Neural cell (in vitro differentiated cells): ENCODE data around the gene ACIN1. TPM values are rescaled to one million over a fixed set of nuclear protein-coding genes. Genes with fewer than 3 reads are reported as not detected.

Source experiments
- H2AFZ ChIP-seq: fragments of 200-600, 300-800 bp; sonication (generic), shearing (Covaris generic); 2 replicates; pipeline ENCODE4 v1.6.0; 2014; ENCODE audit warnings: low read depth, mild to moderate bottlenecking, antibody characterized with exemption, low read length, moderate library complexity
- H3F3A ChIP-seq: fragments of 200-600 bp; shearing (Covaris generic); 2 replicates; pipeline ENCODE4 v1.6.1; 2016; ENCODE audit warnings: mild to moderate bottlenecking, moderate library complexity, mixed read lengths, antibody characterized with exemption, low read length; ENCODE audit not compliant: insufficient read depth, poor library complexity, severe bottlenecking
- H3K27ac ChIP-seq: fragments of 200-600, 300-800 bp; sonication (generic), shearing (Covaris generic); 2 replicates; pipeline ENCODE4 v1.5.1; 2014; ENCODE audit warnings: mild to moderate bottlenecking, low read length, moderate library complexity
- H3K27me3 ChIP-seq: fragments of 300-800, 200-600 bp; sonication (generic), shearing (Covaris generic); 2 replicates; pipeline ENCODE4 v1.6.0; 2014; ENCODE audit warnings: mild to moderate bottlenecking, low read depth, low read length, moderate library complexity; ENCODE audit not compliant: insufficient read depth
- H3K36me3 ChIP-seq: fragments of 300-800, 200-600 bp; sonication (generic), shearing (Covaris generic); 2 replicates; pipeline ENCODE4 v1.5.1; 2014; ENCODE audit warnings: mild to moderate bottlenecking, antibody characterized with exemption, low read length, moderate library complexity; ENCODE audit not compliant: insufficient read depth
- H3K4me2 ChIP-seq: fragments of 300-800, 200-600 bp; sonication (generic), shearing (Covaris generic); 2 replicates; pipeline ENCODE4 v1.6.0; 2014; ENCODE audit warnings: mild to moderate bottlenecking, low read length
- H3K4me3 ChIP-seq: fragments of 300-800, 200-600 bp; sonication (generic), shearing (Covaris generic); 2 replicates; pipeline ENCODE4 v1.5.1; 2014; ENCODE audit warnings: mild to moderate bottlenecking, low read length, moderate library complexity
- H3K79me2 ChIP-seq: fragments of 200-600 bp; shearing (Covaris generic); replicated peaks from 2 replicates; pipeline ENCODE4 v1.6.0; 2014; ENCODE audit warnings: mild to moderate bottlenecking, low read length, moderate library complexity; ENCODE audit not compliant: insufficient read depth
- H3K9ac ChIP-seq: fragments of 300-800, 200-600 bp; sonication (generic), shearing (Covaris generic); 2 replicates; pipeline ENCODE4 v1.6.1; 2016; ENCODE audit warnings: mild to moderate bottlenecking, low read length, mixed read lengths
- H3K9me2 ChIP-seq: fragments of 200-600 bp; shearing (Covaris generic); 2 replicates; pipeline ENCODE4 v1.6.1; 2016; ENCODE audit warnings: mild to moderate bottlenecking, low read length, mixed read lengths; ENCODE audit not compliant: insufficient read depth
- H3K9me3 ChIP-seq: fragments of 200-600, 300-800 bp; sonication (generic), shearing (Covaris generic); 2 replicates; pipeline ENCODE4 v1.6.1; 2016; ENCODE audit warnings: mild to moderate bottlenecking, mixed run types, low read length, moderate library complexity, mixed read lengths
- H4K20me1 ChIP-seq: fragments of 200-600 bp; shearing (Covaris generic); 2 replicates; pipeline ENCODE4 v1.6.1; 2016; ENCODE audit warnings: mild to moderate bottlenecking, mixed run types; ENCODE audit not compliant: insufficient read depth
- EP300 ChIP-seq: fragments of 450-650 bp; conservative IDR thresholded peaks from 2 replicates; pipeline ENCODE4 v1.6.1; 2014; ENCODE audit warnings: antibody characterized with exemption, mild to moderate bottlenecking, moderate library complexity; ENCODE audit not compliant: poor library complexity, severe bottlenecking
- EZH2 ChIP-seq: fragments of 200-600, 300-800 bp; shearing (Covaris generic), sonication (generic); IDR thresholded peaks from 2 replicates; pipeline ENCODE4 v1.6.1; 2014; ENCODE audit warnings: antibody characterized with exemption, low read length, borderline replicate concordance, mild to moderate bottlenecking; ENCODE audit not compliant: insufficient read depth, poor library complexity, severe bottlenecking
- MXI1 ChIP-seq: fragments of 450-650 bp; conservative IDR thresholded peaks from 2 replicates; pipeline ENCODE4 v1.6.1; 2014; ENCODE audit warnings: antibody characterized with exemption, mild to moderate bottlenecking; ENCODE audit not compliant: poor library complexity, severe bottlenecking
- POLR2AphosphoS5 ChIP-seq: IDR thresholded peaks from 2 replicates; pipeline ENCODE4 v1.6.1; 2012
- RAD21 ChIP-seq: fragments of 450-650 bp; conservative IDR thresholded peaks from 2 replicates; pipeline ENCODE4 v1.6.1; 2014; ENCODE audit warnings: antibody characterized with exemption, mild to moderate bottlenecking, moderate library complexity
- SMC3 ChIP-seq: fragments of 450-650 bp; conservative IDR thresholded peaks from 2 replicates; pipeline ENCODE4 v1.6.1; 2014; ENCODE audit warnings: antibody characterized with exemption, mild to moderate bottlenecking, moderate library complexity; ENCODE audit not compliant: poor library complexity
- TAF1 ChIP-seq: IDR thresholded peaks from 2 replicates; pipeline ENCODE4 v1.6.1; 2012; ENCODE audit warnings: low read depth
- polyA plus RNA-seq: library from polyadenylated mRNA; depleted of rRNA; stranded (reverse); fragments of >200 nt; gene quantifications from 2 replicates; pipeline ENCODE4 v1.2.3, GENCODE V29; 2014
- TF ChIP-seq, protein P1 (sequence below): fragments of 450-650 bp; IDR thresholded peaks from 2 replicates; pipeline ENCODE4 v1.5.1; 2014; ENCODE audit warnings: antibody characterized with exemption, mild to moderate bottlenecking, moderate library complexity; ENCODE audit not compliant: poor library complexity, severe bottlenecking
- TF ChIP-seq, protein P2 (sequence below): IDR thresholded peaks from 2 replicates; pipeline ENCODE4 v1.6.1; 2012; ENCODE audit warnings: borderline replicate concordance

The ACIN1 gene
- polyA plus RNA-seq, 1 donor from 2014 or later = 143 TPM

DNA sequence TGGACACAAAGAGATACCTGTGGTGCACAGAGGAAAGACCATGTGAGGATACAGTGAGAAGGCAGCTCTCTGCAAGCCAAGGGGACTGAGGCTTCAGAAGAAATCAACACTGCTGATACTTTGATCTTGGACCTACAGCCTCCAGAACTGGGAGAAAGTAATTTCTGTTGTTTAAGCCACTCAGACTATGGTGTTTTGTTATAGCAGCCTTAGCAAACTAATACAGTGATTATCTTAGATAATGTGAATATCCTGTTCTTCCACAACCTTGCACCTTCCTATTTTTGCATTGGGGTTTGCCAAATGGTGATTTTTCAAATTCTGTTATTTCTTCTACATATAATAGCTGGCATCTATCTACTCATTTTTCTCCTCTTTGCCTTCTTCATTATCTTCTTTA, 76.8 kb downstream of the ACIN1 start:
- no peaks in the 10 kb centered on the region for H4K20me1 ChIP-seq
- no peak overlapping the region for H3K9ac ChIP-seq
- H3K4me3 ChIP-seq = no peak overlapping the region
- no peak overlapping the region for H2AFZ ChIP-seq
- H3K9me2 ChIP-seq = no peaks in the 10 kb centered on the region
- no peak overlapping the region for H3K27ac ChIP-seq
- H3K27me3 ChIP-seq = no peaks in the 10 kb centered on the region
- no peaks in the 10 kb centered on the region for H3K79me2 ChIP-seq
- TF ChIP-seq, protein P1, sequence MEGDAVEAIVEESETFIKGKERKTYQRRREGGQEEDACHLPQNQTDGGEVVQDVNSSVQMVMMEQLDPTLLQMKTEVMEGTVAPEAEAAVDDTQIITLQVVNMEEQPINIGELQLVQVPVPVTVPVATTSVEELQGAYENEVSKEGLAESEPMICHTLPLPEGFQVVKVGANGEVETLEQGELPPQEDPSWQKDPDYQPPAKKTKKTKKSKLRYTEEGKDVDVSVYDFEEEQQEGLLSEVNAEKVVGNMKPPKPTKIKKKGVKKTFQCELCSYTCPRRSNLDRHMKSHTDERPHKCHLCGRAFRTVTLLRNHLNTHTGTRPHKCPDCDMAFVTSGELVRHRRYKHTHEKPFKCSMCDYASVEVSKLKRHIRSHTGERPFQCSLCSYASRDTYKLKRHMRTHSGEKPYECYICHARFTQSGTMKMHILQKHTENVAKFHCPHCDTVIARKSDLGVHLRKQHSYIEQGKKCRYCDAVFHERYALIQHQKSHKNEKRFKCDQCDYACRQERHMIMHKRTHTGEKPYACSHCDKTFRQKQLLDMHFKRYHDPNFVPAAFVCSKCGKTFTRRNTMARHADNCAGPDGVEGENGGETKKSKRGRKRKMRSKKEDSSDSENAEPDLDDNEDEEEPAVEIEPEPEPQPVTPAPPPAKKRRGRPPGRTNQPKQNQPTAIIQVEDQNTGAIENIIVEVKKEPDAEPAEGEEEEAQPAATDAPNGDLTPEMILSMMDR = no peak
- TF ChIP-seq EP300 = no peak
- TF ChIP-seq SMC3 = no peak
- no peak for TF ChIP-seq MXI1
- no peak for TF ChIP-seq TAF1
- TF ChIP-seq RAD21 = no peak
- no peak for TF ChIP-seq EZH2
- TF ChIP-seq, protein P2, sequence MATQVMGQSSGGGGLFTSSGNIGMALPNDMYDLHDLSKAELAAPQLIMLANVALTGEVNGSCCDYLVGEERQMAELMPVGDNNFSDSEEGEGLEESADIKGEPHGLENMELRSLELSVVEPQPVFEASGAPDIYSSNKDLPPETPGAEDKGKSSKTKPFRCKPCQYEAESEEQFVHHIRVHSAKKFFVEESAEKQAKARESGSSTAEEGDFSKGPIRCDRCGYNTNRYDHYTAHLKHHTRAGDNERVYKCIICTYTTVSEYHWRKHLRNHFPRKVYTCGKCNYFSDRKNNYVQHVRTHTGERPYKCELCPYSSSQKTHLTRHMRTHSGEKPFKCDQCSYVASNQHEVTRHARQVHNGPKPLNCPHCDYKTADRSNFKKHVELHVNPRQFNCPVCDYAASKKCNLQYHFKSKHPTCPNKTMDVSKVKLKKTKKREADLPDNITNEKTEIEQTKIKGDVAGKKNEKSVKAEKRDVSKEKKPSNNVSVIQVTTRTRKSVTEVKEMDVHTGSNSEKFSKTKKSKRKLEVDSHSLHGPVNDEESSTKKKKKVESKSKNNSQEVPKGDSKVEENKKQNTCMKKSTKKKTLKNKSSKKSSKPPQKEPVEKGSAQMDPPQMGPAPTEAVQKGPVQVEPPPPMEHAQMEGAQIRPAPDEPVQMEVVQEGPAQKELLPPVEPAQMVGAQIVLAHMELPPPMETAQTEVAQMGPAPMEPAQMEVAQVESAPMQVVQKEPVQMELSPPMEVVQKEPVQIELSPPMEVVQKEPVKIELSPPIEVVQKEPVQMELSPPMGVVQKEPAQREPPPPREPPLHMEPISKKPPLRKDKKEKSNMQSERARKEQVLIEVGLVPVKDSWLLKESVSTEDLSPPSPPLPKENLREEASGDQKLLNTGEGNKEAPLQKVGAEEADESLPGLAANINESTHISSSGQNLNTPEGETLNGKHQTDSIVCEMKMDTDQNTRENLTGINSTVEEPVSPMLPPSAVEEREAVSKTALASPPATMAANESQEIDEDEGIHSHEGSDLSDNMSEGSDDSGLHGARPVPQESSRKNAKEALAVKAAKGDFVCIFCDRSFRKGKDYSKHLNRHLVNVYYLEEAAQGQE = no peak
- TF ChIP-seq POLR2AphosphoS5 = no peak
- no peaks in the 10 kb centered on the region for H3F3A ChIP-seq
- no peak overlapping the region for H3K4me2 ChIP-seq
- no peaks in the 10 kb centered on the region for H3K36me3 ChIP-seq
- no peaks in the 10 kb centered on the region for H3K9me3 ChIP-seq

DNA sequence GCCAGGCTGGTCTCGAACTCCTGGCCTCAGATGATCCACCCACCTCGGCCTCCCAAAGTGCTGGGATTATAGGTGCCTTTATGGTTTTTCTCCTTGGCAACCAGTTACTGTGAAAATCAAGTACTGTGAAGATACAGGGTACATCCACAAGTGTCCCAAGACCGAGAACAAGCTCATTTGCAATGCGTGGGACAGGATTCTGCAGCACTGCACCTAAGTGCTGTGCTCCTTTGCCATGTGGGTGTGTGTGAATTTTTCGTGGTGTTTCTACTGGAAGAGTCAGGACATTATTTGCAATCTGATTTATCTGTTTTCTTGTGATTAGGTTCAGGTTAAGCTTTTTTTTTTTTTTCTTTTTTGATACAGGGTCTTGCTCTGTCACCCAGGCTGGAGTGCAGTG, 77.8 kb downstream of the ACIN1 start:
- H3K9me3 ChIP-seq = no peaks in the 10 kb centered on the region
- no peak overlapping the region for H3K4me3 ChIP-seq
- H2AFZ ChIP-seq = no peak overlapping the region
- H3K27ac ChIP-seq = no peak overlapping the region
- H3K9me2 ChIP-seq = no peaks in the 10 kb centered on the region
- H3K36me3 ChIP-seq = no peaks in the 10 kb centered on the region
- H3K9ac ChIP-seq = no peak overlapping the region
- no peaks in the 10 kb centered on the region for H3F3A ChIP-seq
- no peak for TF ChIP-seq TAF1
- TF ChIP-seq, protein P1 = no peak
- TF ChIP-seq RAD21 = no peak
- no peak for TF ChIP-seq EZH2
- no peak for TF ChIP-seq POLR2AphosphoS5
- TF ChIP-seq EP300 = no peak
- TF ChIP-seq SMC3 = no peak
- TF ChIP-seq, protein P2 = no peak
- no peaks in the 10 kb centered on the region for H3K79me2 ChIP-seq
- no peaks in the 10 kb centered on the region for H4K20me1 ChIP-seq
- H3K4me2 ChIP-seq = no peak overlapping the region
- no peaks in the 10 kb centered on the region for H3K27me3 ChIP-seq
